Neural cell (in vitro differentiated cells): ENCODE data around the gene HBD. TPM values are rescaled to one million over a fixed set of nuclear protein-coding genes. Genes with fewer than 3 reads are reported as not detected.

Experiments used
- H2AFZ ChIP-seq: fragments of 200-600, 300-800 bp; sonication (generic), shearing (Covaris generic); 2 replicates; pipeline ENCODE4 v1.6.0; 2014; ENCODE audit warnings: low read depth, mild to moderate bottlenecking, antibody characterized with exemption, low read length, moderate library complexity
- H3F3A ChIP-seq: fragments of 200-600 bp; shearing (Covaris generic); 2 replicates; pipeline ENCODE4 v1.6.1; 2016; ENCODE audit warnings: mild to moderate bottlenecking, moderate library complexity, mixed read lengths, antibody characterized with exemption, low read length; ENCODE audit not compliant: insufficient read depth, poor library complexity, severe bottlenecking
- H3K27ac ChIP-seq: fragments of 200-600, 300-800 bp; sonication (generic), shearing (Covaris generic); 2 replicates; pipeline ENCODE4 v1.5.1; 2014; ENCODE audit warnings: mild to moderate bottlenecking, low read length, moderate library complexity
- H3K27me3 ChIP-seq: fragments of 300-800, 200-600 bp; sonication (generic), shearing (Covaris generic); 2 replicates; pipeline ENCODE4 v1.6.0; 2014; ENCODE audit warnings: mild to moderate bottlenecking, low read depth, low read length, moderate library complexity; ENCODE audit not compliant: insufficient read depth
- H3K36me3 ChIP-seq: fragments of 300-800, 200-600 bp; sonication (generic), shearing (Covaris generic); 2 replicates; pipeline ENCODE4 v1.5.1; 2014; ENCODE audit warnings: mild to moderate bottlenecking, antibody characterized with exemption, low read length, moderate library complexity; ENCODE audit not compliant: insufficient read depth
- H3K4me2 ChIP-seq: fragments of 300-800, 200-600 bp; sonication (generic), shearing (Covaris generic); 2 replicates; pipeline ENCODE4 v1.6.0; 2014; ENCODE audit warnings: mild to moderate bottlenecking, low read length
- H3K4me3 ChIP-seq: fragments of 300-800, 200-600 bp; sonication (generic), shearing (Covaris generic); 2 replicates; pipeline ENCODE4 v1.5.1; 2014; ENCODE audit warnings: mild to moderate bottlenecking, low read length, moderate library complexity
- H3K79me2 ChIP-seq: fragments of 200-600 bp; shearing (Covaris generic); replicated peaks from 2 replicates; pipeline ENCODE4 v1.6.0; 2014; ENCODE audit warnings: mild to moderate bottlenecking, low read length, moderate library complexity; ENCODE audit not compliant: insufficient read depth
- H3K9ac ChIP-seq: fragments of 300-800, 200-600 bp; sonication (generic), shearing (Covaris generic); 2 replicates; pipeline ENCODE4 v1.6.1; 2016; ENCODE audit warnings: mild to moderate bottlenecking, low read length, mixed read lengths
- H3K9me2 ChIP-seq: fragments of 200-600 bp; shearing (Covaris generic); 2 replicates; pipeline ENCODE4 v1.6.1; 2016; ENCODE audit warnings: mild to moderate bottlenecking, low read length, mixed read lengths; ENCODE audit not compliant: insufficient read depth
- H3K9me3 ChIP-seq: fragments of 200-600, 300-800 bp; sonication (generic), shearing (Covaris generic); 2 replicates; pipeline ENCODE4 v1.6.1; 2016; ENCODE audit warnings: mild to moderate bottlenecking, mixed run types, low read length, moderate library complexity, mixed read lengths
- H4K20me1 ChIP-seq: fragments of 200-600 bp; shearing (Covaris generic); 2 replicates; pipeline ENCODE4 v1.6.1; 2016; ENCODE audit warnings: mild to moderate bottlenecking, mixed run types; ENCODE audit not compliant: insufficient read depth
- EZH2 ChIP-seq: fragments of 200-600, 300-800 bp; shearing (Covaris generic), sonication (generic); IDR thresholded peaks from 2 replicates; pipeline ENCODE4 v1.6.1; 2014; ENCODE audit warnings: antibody characterized with exemption, low read length, borderline replicate concordance, mild to moderate bottlenecking; ENCODE audit not compliant: insufficient read depth, poor library complexity, severe bottlenecking
- MXI1 ChIP-seq: fragments of 450-650 bp; conservative IDR thresholded peaks from 2 replicates; pipeline ENCODE4 v1.6.1; 2014; ENCODE audit warnings: antibody characterized with exemption, mild to moderate bottlenecking; ENCODE audit not compliant: poor library complexity, severe bottlenecking
- POLR2AphosphoS5 ChIP-seq: IDR thresholded peaks from 2 replicates; pipeline ENCODE4 v1.6.1; 2012
- RAD21 ChIP-seq: fragments of 450-650 bp; conservative IDR thresholded peaks from 2 replicates; pipeline ENCODE4 v1.6.1; 2014; ENCODE audit warnings: antibody characterized with exemption, mild to moderate bottlenecking, moderate library complexity
- SMC3 ChIP-seq: fragments of 450-650 bp; conservative IDR thresholded peaks from 2 replicates; pipeline ENCODE4 v1.6.1; 2014; ENCODE audit warnings: antibody characterized with exemption, mild to moderate bottlenecking, moderate library complexity; ENCODE audit not compliant: poor library complexity
- TAF1 ChIP-seq: IDR thresholded peaks from 2 replicates; pipeline ENCODE4 v1.6.1; 2012; ENCODE audit warnings: low read depth
- polyA plus RNA-seq: library from polyadenylated mRNA; depleted of rRNA; stranded (reverse); fragments of >200 nt; gene quantifications from 2 replicates; pipeline ENCODE4 v1.2.3, GENCODE V29; 2014

Gene HBD
- polyA plus RNA-seq, 1 donor from 2014 or later = not detected

DNA sequence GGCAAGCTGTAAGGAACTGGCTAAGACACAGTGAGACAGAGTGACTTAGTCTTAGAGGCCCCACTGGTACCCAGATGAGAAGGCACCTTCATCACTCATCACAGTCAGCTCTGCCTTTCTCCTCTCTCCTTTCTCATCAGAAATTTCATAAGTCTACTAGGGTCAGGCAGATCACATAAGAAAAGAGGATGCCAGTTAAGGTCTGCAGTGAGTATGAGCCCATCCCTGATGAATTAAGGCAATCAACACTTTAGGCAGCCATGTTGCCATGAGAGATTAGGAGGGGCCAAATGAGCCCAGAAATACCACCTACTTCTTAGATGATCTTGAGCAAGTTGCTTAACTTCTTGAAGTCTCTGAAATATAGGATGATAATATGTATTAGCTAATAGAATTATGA is 47.3 kb upstream of the HBD start:
- no peaks in the 10 kb centered on the region for H3K27me3 ChIP-seq
- no peak overlapping the region for H3K4me3 ChIP-seq
- H3K9ac ChIP-seq = no peak overlapping the region
- H4K20me1 ChIP-seq = no peaks in the 10 kb centered on the region
- no peaks in the 10 kb centered on the region for H3K79me2 ChIP-seq
- H3K4me2 ChIP-seq = no peak overlapping the region
- H3K27ac ChIP-seq = no peak overlapping the region
- TF ChIP-seq POLR2AphosphoS5 = no peak
- H3F3A ChIP-seq = no peaks in the 10 kb centered on the region
- H2AFZ ChIP-seq = no peak overlapping the region
- H3K9me2 ChIP-seq = no peaks in the 10 kb centered on the region
- no peaks in the 10 kb centered on the region for H3K36me3 ChIP-seq
- no peaks in the 10 kb centered on the region for H3K9me3 ChIP-seq

GRCh38 chr11:5280582-5281102 is 46.4 kb upstream of the HBD start:
- Histone ChIP-seq H3K4me2 (no peak overlapping the region), H3K27me3 (no peaks in the 10 kb centered on the region), H3K79me2 (no peaks in the 10 kb centered on the region), H3K9ac (no peak overlapping the region), H3K9me3 (no peaks in the 10 kb centered on the region), H3K36me3 (no peaks in the 10 kb centered on the region), H3K27ac (no peak overlapping the region), H3F3A (no peaks in the 10 kb centered on the region), H3K9me2 (no peaks in the 10 kb centered on the region), H2AFZ (no peak overlapping the region), H3K4me3 (no peak overlapping the region), H4K20me1 (no peaks in the 10 kb centered on the region)
- TF ChIP-seq MXI1 (no peak), EZH2 (no peak), POLR2AphosphoS5 (no peak), SMC3 (no peak)

DNA sequence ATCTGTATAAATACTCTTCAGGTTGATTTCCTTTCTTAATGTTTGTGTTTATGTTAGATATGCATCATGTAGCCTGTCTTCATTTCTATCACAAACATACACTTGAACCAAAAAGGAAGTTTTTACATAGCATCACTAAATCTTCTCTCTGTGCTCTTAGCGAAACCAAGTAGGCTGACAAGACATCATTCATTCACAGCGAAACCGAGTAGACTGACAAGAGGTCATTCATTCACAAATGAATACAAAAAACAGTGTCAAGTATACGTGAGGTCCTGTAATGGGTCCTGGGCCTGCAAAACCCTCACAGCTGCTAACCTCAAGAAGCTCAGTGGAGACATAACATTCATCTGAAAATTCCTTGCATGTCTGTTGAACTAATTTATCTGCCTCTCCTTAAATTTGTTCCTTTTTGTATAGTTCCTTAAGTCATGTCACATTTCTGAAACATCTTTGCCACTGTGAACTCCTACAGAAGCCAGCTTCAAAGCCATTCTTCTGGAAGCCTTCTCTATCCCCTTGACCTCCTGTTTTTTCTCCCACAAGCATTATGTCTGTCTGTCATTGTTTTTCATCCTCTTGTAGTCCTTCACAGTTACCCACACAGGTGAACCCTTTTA is 45.3 kb upstream of the HBD start:
- no peak overlapping the region for H2AFZ ChIP-seq
- H4K20me1 ChIP-seq = no peaks in the 10 kb centered on the region
- no peaks in the 10 kb centered on the region for H3K27me3 ChIP-seq
- H3K9ac ChIP-seq = no peak overlapping the region
- H3K9me2 ChIP-seq = no peaks in the 10 kb centered on the region
- no peaks in the 10 kb centered on the region for H3K9me3 ChIP-seq
- no peak overlapping the region for H3K4me2 ChIP-seq
- H3K36me3 ChIP-seq = no peaks in the 10 kb centered on the region
- H3F3A ChIP-seq = no peaks in the 10 kb centered on the region
- TF ChIP-seq EZH2 = no peak
- no peak overlapping the region for H3K4me3 ChIP-seq
- no peak overlapping the region for H3K27ac ChIP-seq
- no peaks in the 10 kb centered on the region for H3K79me2 ChIP-seq

DNA sequence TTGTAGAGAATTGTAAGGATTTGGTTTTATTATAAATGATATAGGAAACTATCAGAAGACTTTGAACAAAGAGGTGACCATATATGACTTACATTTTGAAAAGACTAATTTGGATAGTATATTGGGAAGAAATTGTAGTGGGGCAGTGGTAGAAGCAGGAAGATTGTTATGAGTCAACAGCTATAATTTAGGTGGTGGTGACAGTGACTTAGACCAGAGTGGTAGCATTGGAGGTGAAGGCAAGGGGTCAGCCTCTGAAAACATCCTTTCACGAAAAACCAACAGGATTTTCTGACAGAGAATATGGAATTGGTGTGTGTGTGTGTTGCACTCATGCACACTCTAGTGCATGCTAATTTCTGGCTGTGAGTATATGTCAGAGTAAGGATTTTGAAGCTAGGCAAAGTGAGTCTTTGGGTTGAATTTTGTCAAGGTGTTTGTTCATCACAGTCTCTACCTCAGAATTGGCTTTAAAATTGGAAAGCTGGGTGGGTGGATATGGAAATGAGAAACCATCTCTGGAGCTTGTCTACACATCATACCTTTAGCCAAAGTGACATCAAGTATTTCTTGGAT is 43.6 kb upstream of the HBD start:
- Histone ChIP-seq H3K4me2 (no peak overlapping the region), H3K27ac (no peak overlapping the region), H3K36me3 (no peaks in the 10 kb centered on the region), H3F3A (no peaks in the 10 kb centered on the region), H3K9ac (no peak overlapping the region), H4K20me1 (no peaks in the 10 kb centered on the region), H2AFZ (no peak overlapping the region), H3K9me3 (no peaks in the 10 kb centered on the region), H3K27me3 (no peaks in the 10 kb centered on the region), H3K9me2 (no peaks in the 10 kb centered on the region), H3K4me3 (no peak overlapping the region), H3K79me2 (no peaks in the 10 kb centered on the region)
- TF ChIP-seq MXI1 (no peak), RAD21 (no peak), POLR2AphosphoS5 (no peak), TAF1 (no peak)
